Ovary (tissue), 9 donors: Measurements from ENCODE around the gene SLX4IP. TPM values are rescaled to one million over a fixed set of nuclear protein-coding genes. Genes with fewer than 3 reads are reported as not detected.
A peak's percentile ranks its signal among the peaks of the same experiment; 100 is the strongest.

Experiments
- DNase-seq, 5 donors: peaks; one replicate each; pipeline ENCODE4 v3.0.0-alpha.2; 2019 to 2020
- H3K27ac ChIP-seq, 2 donors: fragments of 200-600 bp; one replicate each; pipeline versions ENCODE4 v1.5.1 to v1.8.0; 2019 to 2022
- H3K27me3 ChIP-seq: fragments of 200-600 bp; one replicate; pipeline ENCODE4 v1.8.0; 2022
- H3K36me3 ChIP-seq: fragments of 200-600 bp; sonication (generic); one replicate; pipeline ENCODE4 v1.5.1; 2019
- H3K4me1 ChIP-seq: one replicate; pipeline ENCODE4 v1.8.1; 2013; ENCODE audit warnings: mild to moderate bottlenecking, moderate library complexity; ENCODE audit not compliant: insufficient read depth
- H3K4me3 ChIP-seq: fragments of 200-600 bp; sonication (generic); one replicate; pipeline ENCODE4 v1.5.1; 2017
- H3K9me3 ChIP-seq, 2 donors: fragments of 200-600 bp in 1 of 2; sonication (generic) in 1 of 2; one replicate each; pipeline versions ENCODE4 v1.5.1 to v1.8.1; 2013 to 2019; ENCODE audit warnings: mild to moderate bottlenecking in 1 of 2, moderate library complexity in 1 of 2
- CTCF ChIP-seq, 3 donors: fragments of 450-650 bp in 2 of 3; fragments of 200-600 bp in 1 of 3; IDR thresholded peaks; one replicate each; pipeline versions ENCODE4 v1.5.1 to v1.8.0; 2016 to 2022; ENCODE audit warnings: antibody characterized with exemption in 3 of 3, mild to moderate bottlenecking in 1 of 3
- EP300 ChIP-seq: sonication (generic); formaldehyde crosslinking; IDR thresholded peaks from one replicate; pipeline ENCODE4 v1.6.1; 2017; ENCODE audit warnings: antibody characterized with exemption
- POLR2A ChIP-seq: fragments of 450-650 bp; IDR thresholded peaks from one replicate; pipeline ENCODE4 v1.6.1; 2017; ENCODE audit warnings: antibody characterized with exemption, mild to moderate bottlenecking, moderate library complexity
- WGBS, 3 donors: extraction: QIAGEN DNeasy Blood & Tissue Kit in 1 of 3; methylation state at CpG; one replicate each; pipeline versions ENCODE4 v1.1.5 to v1.1.7; 2013 to 2017; 5-methylcytosine and 5-hydroxymethylcytosine counted together
- intact Hi-C, 4 donors: fragments of 100-400 bp; cut with DNase I; formaldehyde crosslinking; loops; one replicate each; pipeline versions ENCODE4 v1.11.0 to v1.15.1; 2022 to 2023
- polyA plus RNA-seq, 2 donors: library from polyadenylated mRNA; stranded (reverse); fragments of 200-250 nt in 1 of 2; fragments of 350-450 nt in 1 of 2; fragmentation: Illumina TruSeq in 1 of 2; extraction: RNeasy Lipid Tissue Mini Kit (QIAGEN cat#74804) in 1 of 2; gene quantifications; one replicate each; pipeline ENCODE4 v1.2.3, GENCODE V29; 2013 to 2014
- total RNA-seq, 7 donors: library from RNA; depleted of rRNA in 2 of 7; stranded (reverse); fragments of >200 nt in 2 of 7; fragmentation: NEBNext Ultra II Directional in 3 of 7; extraction: Animal tissue kit (Norgen Biotek cat#: 25700) in 3 of 7; gene quantifications; one replicate each; pipeline versions ENCODE4 v1.1.0 to v1.2.4, GENCODE V29; 2016 to 2023
- donor health status: DM: no; HTN: no; CAD: no; lungs with moderate emphysema.
- donor health status: DM: no; HTN: no; CAD: no.
- donor health status: Bipolar disorder and iron deficiency.
- donor health status: DM: yes; HTN: yes; CAD: no.
- donor health status: DM: no; HTN: no; CAD: no.
- donor health status: DM: yes; HTN: yes; CAD: no.

SLX4IP gene
- total and polyA plus RNA-seq, 9 donors = 0.98 to 5.1 (median 2.8) TPM

DNA sequence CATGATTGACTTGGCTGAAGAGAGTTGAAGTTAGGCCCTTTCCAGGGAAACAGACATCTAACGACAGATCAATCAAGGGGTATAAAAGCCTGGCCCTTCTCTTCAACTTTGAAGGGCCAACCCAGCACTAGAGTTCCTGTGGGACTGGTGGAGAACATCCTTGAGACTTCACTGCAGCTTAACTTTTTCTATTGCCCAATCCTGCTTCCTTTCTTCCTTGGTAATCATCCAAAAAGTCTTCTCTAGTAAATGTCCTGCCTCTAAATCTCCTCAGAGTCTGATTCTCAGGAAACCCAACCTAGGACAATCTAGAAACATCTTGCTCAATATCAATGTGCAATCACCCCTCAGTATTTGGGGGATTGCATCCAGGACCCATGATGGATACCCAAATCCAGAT is 3.0 kb upstream of the SLX4IP start:
- TF ChIP-seq EP300 (no peak), CTCF (IDR thresholded peaks at IDR 0.05) (no peak), POLR2A (no peak)
- WGBS, 3 donors = 75 to 94% (median 84%) methylated on average over 1 of the region's 1 CpG
- Histone ChIP-seq H3K27ac (no peak overlapping the region), H3K36me3 (no peaks in the 10 kb centered on the region), H3K4me3 (no peak overlapping the region), H3K4me1 (peaks cover 8% of the 10 kb centered on the region), H3K9me3 (no peaks in the 10 kb centered on the region), H3K27me3 (no peaks in the 10 kb centered on the region)
- intact Hi-C loops = loop anchor here in 1 of 4 donors (5.0 to 10.0 kb wide), 2 partner anchors 215 to 243 kb away; partner anchors contain the start of genes JAG1 and SNAP25
- DNase-seq = no peak

GRCh38 chr20:10433014-10433622 is 2.0 kb upstream of the SLX4IP start:
- no peak for TF ChIP-seq CTCF (IDR thresholded peaks at IDR 0.05)
- TF ChIP-seq POLR2A = no peak
- TF ChIP-seq EP300 = no peak
- peak overlapping the region in 1 of 2 donors; percentile 83 for H3K27ac ChIP-seq
- H3K4me1 ChIP-seq = peaks cover 7% of the 10 kb centered on the region
- intact Hi-C loops = loop anchor here in 1 of 4 donors (5.0 to 10.0 kb wide), 2 partner anchors 216 to 242 kb away; partner anchors contain the start of genes JAG1 and SNAP25
- H3K9me3 ChIP-seq = no peaks in the 10 kb centered on the region
- peak overlapping the region; percentile 54 for H3K4me3 ChIP-seq
- H3K27me3 ChIP-seq = no peaks in the 10 kb centered on the region
- DNase-seq = peak in 3 of 5 donors; percentile 29 to 39 (median 38)
- no peaks in the 10 kb centered on the region for H3K36me3 ChIP-seq
- 45 to 52% (median 48%) methylated on average over 30 of the region's 30 CpGs for WGBS, 3 donors

GRCh38 chr20:10433623-10434466 is 1.3 kb upstream of the SLX4IP start, which contains the start of gene MKKS:
TSS of gene MKKS (minus strand) at chr20:10434222. CDS start at chr20:10413514, 20,708 bp downstream.
- peak; percentile 35 for TF ChIP-seq POLR2A
- peak in 1 of 3 donors; percentile 54 for TF ChIP-seq CTCF (IDR thresholded peaks at IDR 0.05)
- TF ChIP-seq EP300 = no peak
- H3K4me3 ChIP-seq = peak within 1 kb of the TSS; percentile 54
- H3K4me1 ChIP-seq = peaks cover 7% of the 10 kb centered on the region
- peak; percentile 89 to 94 (median 92) for DNase-seq
- intact Hi-C loops = loop anchor here in 1 of 4 donors (5.0 to 10.0 kb wide), 2 partner anchors 217 to 241 kb away; partner anchors contain the start of genes JAG1 and SNAP25
- no peaks in the 10 kb centered on the region for H3K27me3 ChIP-seq
- H3K36me3 ChIP-seq = no peaks in the 10 kb centered on the region
- H3K27ac ChIP-seq = peak within 1 kb of the TSS; percentile 78 to 83
- 1% methylated on average over 72 to 73 of the region's 73 CpGs for WGBS, 3 donors
- H3K9me3 ChIP-seq = no peaks in the 10 kb centered on the region

DNA sequence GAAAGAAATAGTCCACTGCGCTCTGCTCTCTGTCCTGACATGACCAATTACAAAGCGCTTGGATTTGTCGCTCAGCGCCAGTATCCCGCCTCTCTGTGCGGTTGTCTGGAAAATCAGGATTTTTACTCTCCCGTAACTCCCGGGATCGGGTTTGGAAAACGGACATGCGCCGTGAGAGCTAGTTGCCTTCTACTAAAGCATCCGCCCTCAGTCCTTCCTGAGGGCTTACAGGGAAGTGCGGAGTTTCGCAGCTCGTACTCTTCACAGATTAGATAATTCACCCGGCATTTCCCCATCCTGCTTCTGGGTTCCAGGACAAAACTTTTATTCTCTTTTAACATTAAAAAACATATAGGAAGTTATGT is 656 bp upstream of the SLX4IP start:
- intact Hi-C loops = loop anchor here in 1 of 4 donors (5.0 to 10.0 kb wide), 2 partner anchors 217 to 240 kb away; partner anchors contain the start of genes JAG1 and SNAP25
- H3K9me3 ChIP-seq = no peaks in the 10 kb centered on the region
- peak overlapping the region; percentile 54 for H3K4me3 ChIP-seq
- H3K27ac ChIP-seq = peak overlapping the region; percentile 78 to 83
- H3K36me3 ChIP-seq = no peaks in the 10 kb centered on the region
- TF ChIP-seq POLR2A = peak; percentile 91
- no peak for TF ChIP-seq EP300
- peak; percentile 90 to 95 (median 92) for DNase-seq
- H3K27me3 ChIP-seq = no peaks in the 10 kb centered on the region
- peaks cover 7% of the 10 kb centered on the region for H3K4me1 ChIP-seq
- WGBS, 3 donors = 0% methylated on average over 17 of the region's 17 CpGs
